ENCODE results near the gene ADGRG4.
"Not testable (repeated sequence)": the region's sequence is repeated elsewhere in the genome, so short reads cannot be mapped to it uniquely, and the experiment has no call there.

Gene ADGRG4

GRCh38 chrX:136268051-136269048, 32.4 kb upstream of the ADGRG4 start:
- DNase-seq (ENCODE audit: insufficient read length, low spot score): no peak
- peak; percentile 81 for FAIRE-seq

GRCh38 chrX:136269921-136270320, 30.8 kb upstream of the ADGRG4 start:
- no peak for FAIRE-seq
- no peak for TF ChIP-seq POLR2A (IDR thresholded peaks at IDR 0.05; ENCODE audit: low read depth, low read length)
- DNase-seq (ENCODE audit: insufficient read length, low spot score): no peak

More at GRCh38 chrX:136268051-136269048, 32.4 kb upstream of the ADGRG4 start:
- no peak for TF ChIP-seq POLR2A (IDR thresholded peaks at IDR 0.05; ENCODE audit: low read depth, low read length)

- DNase-seq (ENCODE audit: insufficient read length, low spot score): no peak
- FAIRE-seq: no peak
- no peak for TF ChIP-seq POLR2A (IDR thresholded peaks at IDR 0.05; ENCODE audit: low read depth, low read length)
Measured at GRCh38 chrX:136271300-136271699, 29.5 kb upstream of the ADGRG4 start.

- TF ChIP-seq POLR2A (IDR thresholded peaks at IDR 0.05; ENCODE audit: low read depth, low read length): no peak
- FAIRE-seq: peak; percentile 30
- DNase-seq (ENCODE audit: insufficient read length, low spot score): no peak
Measured at GRCh38 chrX:136272325-136272724, 28.4 kb upstream of the ADGRG4 start.

- TF ChIP-seq POLR2A (IDR thresholded peaks at IDR 0.05; ENCODE audit: low read depth, low read length): no peak
- FAIRE-seq: no peak
- no peak for DNase-seq (ENCODE audit: insufficient read length, low spot score)
Measured at GRCh38 chrX:136273986-136274385, 26.8 kb upstream of the ADGRG4 start.

- FAIRE-seq (no peak), DNase-seq (ENCODE audit: insufficient read length, low spot score) (no peak)
- no peak for TF ChIP-seq POLR2A (IDR thresholded peaks at IDR 0.05; ENCODE audit: low read depth, low read length)
Measured at GRCh38 chrX:136275553-136275952, 25.2 kb upstream of the ADGRG4 start.

GRCh38 chrX:136286375-136286774, 14.4 kb upstream of the ADGRG4 start:
- not testable (repeated sequence) for DNase-seq (ENCODE audit: insufficient read length, low spot score); FAIRE-seq

- TF ChIP-seq POLR2A (IDR thresholded peaks at IDR 0.05; ENCODE audit: low read depth, low read length): no peak
- FAIRE-seq: no peak
- no peak for DNase-seq (ENCODE audit: insufficient read length, low spot score)
Measured at GRCh38 chrX:136291824-136292223, 8.9 kb upstream of the ADGRG4 start.

GRCh38 chrX:136292656-136293055, 8.1 kb upstream of the ADGRG4 start:
- DNase-seq (ENCODE audit: insufficient read length, low spot score) (no peak), FAIRE-seq (no peak)
- TF ChIP-seq POLR2A (IDR thresholded peaks at IDR 0.05; ENCODE audit: low read depth, low read length): no peak

- FAIRE-seq (no peak), DNase-seq (ENCODE audit: insufficient read length, low spot score) (no peak)
- TF ChIP-seq POLR2A (IDR thresholded peaks at IDR 0.05; ENCODE audit: low read depth, low read length): no peak
Measured at GRCh38 chrX:136295380-136295779, 5.4 kb upstream of the ADGRG4 start.

GRCh38 chrX:136303041-136303440, 2.3 kb downstream of the ADGRG4 start:
- TF ChIP-seq POLR2A (IDR thresholded peaks at IDR 0.05; ENCODE audit: low read depth, low read length): no peak
- no peak for FAIRE-seq
- no peak for DNase-seq (ENCODE audit: insufficient read length, low spot score)

GRCh38 chrX:136304493-136304892, 3.7 kb downstream of the ADGRG4 start:
- DNase-seq (ENCODE audit: insufficient read length, low spot score) (no peak), FAIRE-seq (no peak)
- no peak for TF ChIP-seq POLR2A (IDR thresholded peaks at IDR 0.05; ENCODE audit: low read depth, low read length)

- no peak for FAIRE-seq
Measured at GRCh38 chrX:136306182-136306581, 5.4 kb downstream of the ADGRG4 start.

GRCh38 chrX:136307471-136307870, 6.7 kb downstream of the ADGRG4 start:
- TF ChIP-seq POLR2A (IDR thresholded peaks at IDR 0.05; ENCODE audit: low read depth, low read length): no peak
- no peak for FAIRE-seq
- no peak for DNase-seq (ENCODE audit: insufficient read length, low spot score)

More at GRCh38 chrX:136306182-136306581, 5.4 kb downstream of the ADGRG4 start:
- no peak for DNase-seq (ENCODE audit: insufficient read length, low spot score)
- TF ChIP-seq POLR2A (IDR thresholded peaks at IDR 0.05; ENCODE audit: low read depth, low read length): no peak

GRCh38 chrX:136310411-136310810, 9.6 kb downstream of the ADGRG4 start:
- FAIRE-seq: peak; percentile 27
- peak; percentile 33 for DNase-seq (ENCODE audit: insufficient read length, low spot score)
- TF ChIP-seq POLR2A (IDR thresholded peaks at IDR 0.05; ENCODE audit: low read depth, low read length): no peak

Data from H54 (cell line).